Measurements from ENCODE around the gene ECT2L.

ECT2L gene

GRCh38 chr6:138806889-138807288 is 11.0 kb downstream of the ECT2L start:
- Histone ChIP-seq H3K4me3 (ENCODE audit: low read length) (no peak overlapping the region), H3K27me3 (replicated peaks; ENCODE audit: control insufficient read depth, insufficient read depth, low read length) (no peaks in the 10 kb centered on the region), H3K9me3 (ENCODE audit: control insufficient read depth, low read length) (no peaks in the 10 kb centered on the region), H3K4me1 (ENCODE audit: control insufficient read depth, insufficient read depth, low read length) (peaks cover 8% of the 10 kb centered on the region), H3K36me3 (ENCODE audit: control insufficient read depth, insufficient read depth, low read length, severe bottlenecking) (no peaks in the 10 kb centered on the region), H3K9ac (ENCODE audit: low read length) (no peak overlapping the region)
- no peak for DNase-seq (ENCODE audit: low read depth)

DNA sequence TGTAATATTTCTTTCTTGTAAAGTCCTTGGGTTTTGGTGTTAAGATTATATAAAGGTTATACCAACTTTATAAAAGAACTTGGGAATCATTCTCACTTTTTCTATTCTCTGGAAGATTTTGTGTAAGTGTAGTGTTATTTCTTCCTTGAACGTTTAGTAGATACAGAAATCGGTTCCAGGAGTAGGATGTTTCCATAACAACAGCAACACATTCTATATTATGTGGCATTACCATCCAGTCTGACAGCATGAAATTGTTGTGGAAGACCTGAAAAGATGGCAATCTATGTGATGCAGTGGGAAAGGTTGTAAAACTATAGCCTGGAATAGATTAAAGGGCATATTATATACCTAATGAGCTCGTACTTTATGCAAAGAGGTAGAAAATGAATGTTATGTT is 13.8 kb downstream of the ECT2L start:
- Histone ChIP-seq H3K9ac (ENCODE audit: low read length) (no peak overlapping the region), H3K4me3 (ENCODE audit: low read length) (no peak overlapping the region), H3K27me3 (replicated peaks; ENCODE audit: control insufficient read depth, insufficient read depth, low read length) (no peaks in the 10 kb centered on the region), H3K4me1 (ENCODE audit: control insufficient read depth, insufficient read depth, low read length) (peaks cover 5% of the 10 kb centered on the region), H3K9me3 (ENCODE audit: control insufficient read depth, low read length) (no peaks in the 10 kb centered on the region), H3K36me3 (ENCODE audit: control insufficient read depth, insufficient read depth, low read length, severe bottlenecking) (no peaks in the 10 kb centered on the region)
- no peak for DNase-seq (ENCODE audit: low read depth)

- Histone ChIP-seq H3K27me3 (replicated peaks; ENCODE audit: control insufficient read depth, insufficient read depth, low read length) (no peaks in the 10 kb centered on the region), H3K4me1 (ENCODE audit: control insufficient read depth, insufficient read depth, low read length) (no peaks in the 10 kb centered on the region), H3K4me3 (ENCODE audit: low read length) (no peak overlapping the region), H3K9me3 (ENCODE audit: control insufficient read depth, low read length) (no peaks in the 10 kb centered on the region), H3K36me3 (ENCODE audit: control insufficient read depth, insufficient read depth, low read length, severe bottlenecking) (no peaks in the 10 kb centered on the region), H3K9ac (ENCODE audit: low read length) (no peak overlapping the region)
- DNase-seq (ENCODE audit: low read depth) = no peak
Measured at GRCh38 chr6:138811866-138812265, 16.0 kb downstream of the ECT2L start.

- Histone ChIP-seq H3K9ac (ENCODE audit: low read length) (no peak overlapping the region), H3K9me3 (ENCODE audit: control insufficient read depth, low read length) (no peaks in the 10 kb centered on the region), H3K4me3 (ENCODE audit: low read length) (no peak overlapping the region), H3K4me1 (ENCODE audit: control insufficient read depth, insufficient read depth, low read length) (peaks cover 3% of the 10 kb centered on the region), H3K27me3 (replicated peaks; ENCODE audit: control insufficient read depth, insufficient read depth, low read length) (no peaks in the 10 kb centered on the region), H3K36me3 (ENCODE audit: control insufficient read depth, insufficient read depth, low read length, severe bottlenecking) (no peaks in the 10 kb centered on the region)
- DNase-seq (ENCODE audit: low read depth) = no peak
Measured at GRCh38 chr6:138814179-138814834, 18.4 kb downstream of the ECT2L start.

DNA sequence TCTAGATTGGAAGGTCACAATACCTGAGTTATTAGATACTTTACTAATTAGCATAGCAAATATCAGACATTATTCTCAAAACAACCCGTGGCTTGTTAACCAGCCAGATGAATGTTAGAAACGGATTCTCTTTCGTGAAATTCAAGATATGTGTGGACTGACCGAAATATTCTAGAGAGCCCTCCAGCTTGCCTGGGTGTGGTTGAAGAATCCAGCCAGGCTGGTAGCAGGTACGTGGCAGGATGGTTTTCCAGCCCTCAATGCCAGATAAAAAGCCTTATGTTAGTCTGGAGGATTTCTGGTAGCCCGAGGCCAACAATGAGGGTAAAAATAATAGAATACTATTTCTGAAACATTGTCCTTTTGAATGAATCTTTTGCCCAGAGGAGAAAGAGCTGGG is 19.3 kb downstream of the ECT2L start:
- no peaks in the 10 kb centered on the region for H3K36me3 ChIP-seq (ENCODE audit: control insufficient read depth, insufficient read depth, low read length, severe bottlenecking)
- no peaks in the 10 kb centered on the region for H3K9me3 ChIP-seq (ENCODE audit: control insufficient read depth, low read length)
- H3K4me1 ChIP-seq (ENCODE audit: control insufficient read depth, insufficient read depth, low read length) = peaks cover 3% of the 10 kb centered on the region
- DNase-seq (ENCODE audit: low read depth) = no peak
- no peak overlapping the region for H3K9ac ChIP-seq (ENCODE audit: low read length)
- no peak overlapping the region for H3K4me3 ChIP-seq (ENCODE audit: low read length)
- no peaks in the 10 kb centered on the region for H3K27me3 ChIP-seq (replicated peaks; ENCODE audit: control insufficient read depth, insufficient read depth, low read length)

GRCh38 chr6:138815797-138816528 is 20.1 kb downstream of the ECT2L start:
- Histone ChIP-seq H3K4me3 (ENCODE audit: low read length) (no peak overlapping the region), H3K27me3 (replicated peaks; ENCODE audit: control insufficient read depth, insufficient read depth, low read length) (no peaks in the 10 kb centered on the region), H3K36me3 (ENCODE audit: control insufficient read depth, insufficient read depth, low read length, severe bottlenecking) (no peaks in the 10 kb centered on the region), H3K9me3 (ENCODE audit: control insufficient read depth, low read length) (no peaks in the 10 kb centered on the region), H3K9ac (ENCODE audit: low read length) (no peak overlapping the region), H3K4me1 (ENCODE audit: control insufficient read depth, insufficient read depth, low read length) (peaks cover 3% of the 10 kb centered on the region)
- DNase-seq (ENCODE audit: low read depth) = peak; percentile 84

GRCh38 chr6:138817799-138818198 is 21.9 kb downstream of the ECT2L start:
- peaks cover 3% of the 10 kb centered on the region for H3K4me1 ChIP-seq (ENCODE audit: control insufficient read depth, insufficient read depth, low read length)
- DNase-seq (ENCODE audit: low read depth) = peak; percentile 56

DNA sequence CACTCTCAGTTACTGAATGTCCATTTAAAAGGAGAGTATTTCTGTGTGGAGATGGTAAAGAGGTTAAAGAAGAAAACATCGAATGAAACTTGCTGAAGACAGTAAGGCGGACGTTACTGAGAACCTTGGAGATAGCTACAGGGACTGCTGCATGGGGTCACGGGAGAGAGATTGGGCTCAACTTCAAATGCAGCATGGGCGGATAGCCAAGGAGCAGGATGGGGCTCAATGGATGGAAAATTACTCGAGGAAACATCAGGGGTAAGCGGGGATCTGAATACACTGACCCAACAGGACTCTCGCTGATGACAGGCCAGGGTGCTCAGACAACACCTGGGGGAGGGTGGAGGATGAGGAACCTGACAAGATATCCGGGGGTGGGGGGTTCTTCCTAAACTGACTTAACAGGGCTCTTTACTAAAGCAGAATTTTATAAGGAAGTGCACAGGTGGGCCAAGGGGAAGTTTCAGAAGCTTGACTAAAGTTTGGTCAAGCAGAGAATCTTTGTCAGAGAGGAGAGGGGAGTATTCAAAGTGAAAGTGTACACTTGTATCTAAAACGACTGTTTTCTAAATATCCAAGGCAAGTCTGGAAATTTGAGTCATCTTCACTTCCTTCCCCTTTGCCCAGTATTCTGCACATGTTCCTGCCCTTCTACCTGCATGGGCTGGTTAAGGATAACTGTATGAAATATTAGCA is 22.8 kb downstream of the ECT2L start:
- no peaks in the 10 kb centered on the region for H3K9me3 ChIP-seq (ENCODE audit: control insufficient read depth, low read length)

More at GRCh38 chr6:138817799-138818198, 21.9 kb downstream of the ECT2L start:
- Histone ChIP-seq H3K9me3 (ENCODE audit: control insufficient read depth, low read length) (no peaks in the 10 kb centered on the region), H3K9ac (ENCODE audit: low read length) (no peak overlapping the region), H3K27me3 (replicated peaks; ENCODE audit: control insufficient read depth, insufficient read depth, low read length) (no peaks in the 10 kb centered on the region), H3K4me3 (ENCODE audit: low read length) (no peak overlapping the region), H3K36me3 (ENCODE audit: control insufficient read depth, insufficient read depth, low read length, severe bottlenecking) (no peaks in the 10 kb centered on the region)

DNA sequence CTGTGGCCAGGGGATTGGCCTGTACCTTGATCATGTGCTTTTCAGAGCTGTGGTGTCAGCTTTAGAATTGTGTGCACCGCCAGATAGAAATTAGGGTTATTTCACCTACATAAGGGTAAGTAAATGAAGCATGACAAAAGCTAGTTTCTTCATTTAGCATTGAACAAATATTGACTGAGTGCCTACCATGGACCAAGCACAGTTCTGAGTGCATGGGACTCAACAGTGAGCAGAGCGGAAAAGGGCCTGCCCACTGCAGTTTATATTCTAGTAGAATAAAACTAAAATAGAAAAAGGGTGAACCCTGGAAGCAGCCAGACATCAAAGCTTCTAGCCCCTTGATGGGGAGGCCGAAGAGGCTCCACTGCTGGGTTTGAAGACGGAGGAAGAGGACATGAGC is 25.6 kb downstream of the ECT2L start:
- H3K27me3 ChIP-seq (replicated peaks; ENCODE audit: control insufficient read depth, insufficient read depth, low read length) = no peaks in the 10 kb centered on the region
- H3K9me3 ChIP-seq (ENCODE audit: control insufficient read depth, low read length) = no peaks in the 10 kb centered on the region
- DNase-seq (ENCODE audit: low read depth) = no peak
- H3K4me3 ChIP-seq (ENCODE audit: low read length) = no peak overlapping the region
- no peak overlapping the region for H3K9ac ChIP-seq (ENCODE audit: low read length)
- no peaks in the 10 kb centered on the region for H3K36me3 ChIP-seq (ENCODE audit: control insufficient read depth, insufficient read depth, low read length, severe bottlenecking)
- peaks cover 3% of the 10 kb centered on the region for H3K4me1 ChIP-seq (ENCODE audit: control insufficient read depth, insufficient read depth, low read length)

More for the DNA sequence above, 22.8 kb downstream of the ECT2L start:
- Histone ChIP-seq H3K36me3 (ENCODE audit: control insufficient read depth, insufficient read depth, low read length, severe bottlenecking) (no peaks in the 10 kb centered on the region), H3K4me3 (ENCODE audit: low read length) (no peak overlapping the region), H3K9ac (ENCODE audit: low read length) (no peak overlapping the region), H3K4me1 (ENCODE audit: control insufficient read depth, insufficient read depth, low read length) (peaks cover 3% of the 10 kb centered on the region), H3K27me3 (replicated peaks; ENCODE audit: control insufficient read depth, insufficient read depth, low read length) (no peaks in the 10 kb centered on the region)
- DNase-seq (ENCODE audit: low read depth) = no peak

- no peaks in the 10 kb centered on the region for H3K27me3 ChIP-seq (replicated peaks; ENCODE audit: control insufficient read depth, insufficient read depth, low read length)
- no peaks in the 10 kb centered on the region for H3K9me3 ChIP-seq (ENCODE audit: control insufficient read depth, low read length)
- no peak for DNase-seq (ENCODE audit: low read depth)
- no peak overlapping the region for H3K4me3 ChIP-seq (ENCODE audit: low read length)
- no peaks in the 10 kb centered on the region for H3K4me1 ChIP-seq (ENCODE audit: control insufficient read depth, insufficient read depth, low read length)
- H3K9ac ChIP-seq (ENCODE audit: low read length) = no peak overlapping the region
- no peaks in the 10 kb centered on the region for H3K36me3 ChIP-seq (ENCODE audit: control insufficient read depth, insufficient read depth, low read length, severe bottlenecking)
Measured at GRCh38 chr6:138824482-138825144, 28.7 kb downstream of the ECT2L start.

DNA sequence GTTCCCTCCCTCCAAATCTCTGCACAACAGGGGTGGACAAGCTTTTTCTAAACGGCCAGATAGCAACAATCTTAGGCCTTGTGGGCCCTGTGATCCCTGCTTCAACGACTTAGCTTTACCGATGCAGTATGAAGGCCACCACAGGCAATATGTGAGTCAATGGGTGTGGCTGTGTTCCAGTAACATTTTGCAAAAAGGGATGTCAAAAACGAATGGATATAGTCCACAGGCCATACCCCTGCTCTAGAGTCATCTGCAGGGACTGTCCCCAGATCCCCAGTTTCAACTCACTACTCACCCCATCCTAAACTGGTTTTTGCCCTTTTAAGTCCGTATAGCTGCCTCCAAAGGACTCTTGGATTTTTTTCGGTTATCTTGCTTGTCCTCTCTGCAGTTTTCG is 34.4 kb downstream of the ECT2L start:
- DNase-seq (ENCODE audit: low read depth) = no peak
- H3K4me1 ChIP-seq (ENCODE audit: control insufficient read depth, insufficient read depth, low read length) = peaks cover 5% of the 10 kb centered on the region
- no peaks in the 10 kb centered on the region for H3K27me3 ChIP-seq (replicated peaks; ENCODE audit: control insufficient read depth, insufficient read depth, low read length)
- H3K36me3 ChIP-seq (ENCODE audit: control insufficient read depth, insufficient read depth, low read length, severe bottlenecking) = no peaks in the 10 kb centered on the region
- no peak overlapping the region for H3K9ac ChIP-seq (ENCODE audit: low read length)
- H3K4me3 ChIP-seq (ENCODE audit: low read length) = no peak overlapping the region
- no peaks in the 10 kb centered on the region for H3K9me3 ChIP-seq (ENCODE audit: control insufficient read depth, low read length)

Measured in adipocyte (in vitro differentiated cells).